ENCODE measurements around the gene ZFHX3. TPM values are rescaled to one million over a fixed set of nuclear protein-coding genes. Genes with fewer than 3 reads are reported as not detected.
A peak's percentile ranks its signal among the peaks of the same experiment; 100 is the strongest.

The ZFHX3 gene
- total and polyA plus RNA-seq, 4 donors, result 1.5 to 5.9 (median 3.0) TPM

DNA sequence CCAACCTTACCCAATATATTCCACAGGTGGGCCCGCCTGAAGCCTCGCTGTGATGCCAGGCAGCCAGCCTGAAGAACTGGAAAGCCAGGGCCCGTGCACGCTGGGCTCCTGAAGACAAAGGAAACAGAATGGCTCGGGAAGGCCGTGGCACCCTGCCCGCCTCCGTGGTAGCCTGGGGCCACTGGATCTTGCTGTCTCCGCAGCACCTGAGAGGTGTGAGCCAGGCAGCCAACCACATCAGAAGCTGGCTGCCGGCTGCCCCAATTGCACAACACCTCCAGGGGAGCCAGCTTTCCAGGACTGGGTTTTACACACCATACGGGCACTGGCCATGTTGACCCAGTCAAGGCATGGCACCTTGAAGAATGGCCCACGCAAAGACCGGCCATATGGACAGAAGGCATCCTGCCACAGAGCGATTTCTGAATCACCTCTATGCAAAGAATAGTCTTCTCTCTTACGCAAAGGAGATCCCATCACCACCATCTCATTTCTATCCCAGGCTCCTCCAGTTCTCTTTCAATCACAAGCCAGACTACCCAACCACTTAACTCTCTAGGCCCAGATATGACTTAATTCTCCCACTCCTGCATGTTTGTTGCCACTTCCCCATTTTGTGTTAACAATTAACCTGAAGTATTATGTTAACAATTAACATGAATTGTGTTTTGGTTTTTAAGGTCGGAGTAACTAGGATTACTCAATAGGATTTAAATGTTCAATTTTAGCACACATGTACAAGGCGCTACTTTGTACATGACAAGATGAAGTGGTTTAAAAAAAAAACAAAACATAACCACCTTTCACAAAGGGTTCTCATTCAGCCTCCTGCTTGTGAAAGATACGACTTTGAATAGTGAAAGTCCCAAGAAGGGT lies 32.1 kb downstream of the ZFHX3 start:
- no peak overlapping the region for H3K4me3 ChIP-seq (ENCODE audit: low read depth in 1 of 3, low read length in 3 of 3)
- no peak for DNase-seq (ENCODE audit: low spot score)
- TF ChIP-seq RAD21 (IDR thresholded peaks at IDR 0.05) (peak; percentile 34 to 40), RXRA (IDR thresholded peaks at IDR 0.05) (peak; percentile 23 to 69), MAX (IDR thresholded peaks at IDR 0.05) (peak; percentile 75), FOXA1 (IDR thresholded peaks at IDR 0.05) (peak; percentile 38), FOXA2 (IDR thresholded peaks at IDR 0.05) (peak; percentile 32), SP1 (IDR thresholded peaks at IDR 0.05) (peak; percentile 43), YY1 (IDR thresholded peaks at IDR 0.05) (peak; percentile 71), GABPA (IDR thresholded peaks at IDR 0.05 in 1 of 2, conservative IDR thresholded peaks at IDR 0.05 in 1 of 2) (no peak), TAF1 (conservative IDR thresholded peaks at IDR 0.05) (no peak), NR2F2 (IDR thresholded peaks at IDR 0.05) (no peak), HNF4A (conservative IDR thresholded peaks at IDR 0.05) (peak in 1 of 2 donors; percentile 52), EGR1 (IDR thresholded peaks at IDR 0.05; ENCODE audit: low read depth in 2 of 2) (no peak), ZBTB33 (IDR thresholded peaks at IDR 0.05) (no peak)
- TF ChIP-seq, protein P1, sequence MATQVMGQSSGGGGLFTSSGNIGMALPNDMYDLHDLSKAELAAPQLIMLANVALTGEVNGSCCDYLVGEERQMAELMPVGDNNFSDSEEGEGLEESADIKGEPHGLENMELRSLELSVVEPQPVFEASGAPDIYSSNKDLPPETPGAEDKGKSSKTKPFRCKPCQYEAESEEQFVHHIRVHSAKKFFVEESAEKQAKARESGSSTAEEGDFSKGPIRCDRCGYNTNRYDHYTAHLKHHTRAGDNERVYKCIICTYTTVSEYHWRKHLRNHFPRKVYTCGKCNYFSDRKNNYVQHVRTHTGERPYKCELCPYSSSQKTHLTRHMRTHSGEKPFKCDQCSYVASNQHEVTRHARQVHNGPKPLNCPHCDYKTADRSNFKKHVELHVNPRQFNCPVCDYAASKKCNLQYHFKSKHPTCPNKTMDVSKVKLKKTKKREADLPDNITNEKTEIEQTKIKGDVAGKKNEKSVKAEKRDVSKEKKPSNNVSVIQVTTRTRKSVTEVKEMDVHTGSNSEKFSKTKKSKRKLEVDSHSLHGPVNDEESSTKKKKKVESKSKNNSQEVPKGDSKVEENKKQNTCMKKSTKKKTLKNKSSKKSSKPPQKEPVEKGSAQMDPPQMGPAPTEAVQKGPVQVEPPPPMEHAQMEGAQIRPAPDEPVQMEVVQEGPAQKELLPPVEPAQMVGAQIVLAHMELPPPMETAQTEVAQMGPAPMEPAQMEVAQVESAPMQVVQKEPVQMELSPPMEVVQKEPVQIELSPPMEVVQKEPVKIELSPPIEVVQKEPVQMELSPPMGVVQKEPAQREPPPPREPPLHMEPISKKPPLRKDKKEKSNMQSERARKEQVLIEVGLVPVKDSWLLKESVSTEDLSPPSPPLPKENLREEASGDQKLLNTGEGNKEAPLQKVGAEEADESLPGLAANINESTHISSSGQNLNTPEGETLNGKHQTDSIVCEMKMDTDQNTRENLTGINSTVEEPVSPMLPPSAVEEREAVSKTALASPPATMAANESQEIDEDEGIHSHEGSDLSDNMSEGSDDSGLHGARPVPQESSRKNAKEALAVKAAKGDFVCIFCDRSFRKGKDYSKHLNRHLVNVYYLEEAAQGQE (IDR thresholded peaks at IDR 0.05), result no peak
- H3K4me1 ChIP-seq (ENCODE audit: control insufficient read depth in 4 of 4, insufficient read depth in 4 of 4, low read length in 3 of 4), result peaks cover 11 to 38% (median 21%) of the 10 kb centered on the region in 4 donors
- peak overlapping the region; percentile 25 to 33 for H3K27ac ChIP-seq (ENCODE audit: low read depth in 1 of 2, low read length in 2 of 2)
- H3K36me3 ChIP-seq (ENCODE audit: control insufficient read depth in 4 of 4, insufficient read depth in 3 of 4, low read depth in 1 of 4, low read length in 3 of 4), result no peaks in the 10 kb centered on the region
- no peak overlapping the region for H3K9ac ChIP-seq (ENCODE audit: low read depth in 1 of 2, low read length in 2 of 2)
- H3K9me3 ChIP-seq (ENCODE audit: control insufficient read depth in 4 of 4, low read length in 3 of 4), result no peaks in the 10 kb centered on the region
- H3K27me3 ChIP-seq (ENCODE audit: control insufficient read depth in 4 of 4, insufficient read depth in 4 of 4, low read length in 3 of 4), result no peaks in the 10 kb centered on the region
- WGBS, result 48% methylated on average over 18 of the region's 18 CpGs

DNA sequence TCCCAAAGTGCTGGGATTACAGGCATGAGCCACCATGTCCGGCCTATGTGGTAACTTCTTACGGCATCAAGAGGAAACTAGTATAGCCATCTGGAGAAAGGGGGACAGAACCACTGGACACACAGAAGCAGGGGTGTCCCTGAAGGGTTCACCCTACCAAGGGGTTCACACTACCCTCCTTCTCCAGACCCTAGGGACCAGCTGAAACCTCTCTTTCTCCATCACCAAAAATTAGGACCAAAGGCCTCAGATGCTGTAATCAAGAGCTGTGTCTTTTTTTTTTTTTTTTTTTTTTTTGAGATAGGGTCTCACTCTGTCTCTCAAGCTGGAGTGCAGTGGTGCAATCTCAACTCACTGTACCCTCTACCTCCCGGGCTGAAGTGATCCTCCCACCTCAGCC lies 33.2 kb downstream of the ZFHX3 start:
- DNase-seq (ENCODE audit: low spot score), result no peak
- TF ChIP-seq FOXA1 (IDR thresholded peaks at IDR 0.05) (no peak), ATF3 (IDR thresholded peaks at IDR 0.05) (no peak), JUND (IDR thresholded peaks at IDR 0.05) (no peak), RXRA (IDR thresholded peaks at IDR 0.05) (no peak), HNF4G (IDR thresholded peaks at IDR 0.05) (no peak), GABPA (IDR thresholded peaks at IDR 0.05 in 1 of 2, conservative IDR thresholded peaks at IDR 0.05 in 1 of 2) (no peak), TAF1 (conservative IDR thresholded peaks at IDR 0.05) (no peak), FOXA2 (IDR thresholded peaks at IDR 0.05) (no peak), EGR1 (IDR thresholded peaks at IDR 0.05; ENCODE audit: low read depth in 2 of 2) (no peak), ZBTB33 (IDR thresholded peaks at IDR 0.05) (no peak)
- no peaks in the 10 kb centered on the region for H3K27me3 ChIP-seq (ENCODE audit: control insufficient read depth in 4 of 4, insufficient read depth in 4 of 4, low read length in 3 of 4)
- 96% methylated on average over 3 of the region's 3 CpGs for WGBS
- H3K36me3 ChIP-seq (ENCODE audit: control insufficient read depth in 4 of 4, insufficient read depth in 3 of 4, low read depth in 1 of 4, low read length in 3 of 4), result no peaks in the 10 kb centered on the region
- no peak overlapping the region for H3K9ac ChIP-seq (ENCODE audit: low read depth in 1 of 2, low read length in 2 of 2)
- H3K9me3 ChIP-seq (ENCODE audit: control insufficient read depth in 4 of 4, low read length in 3 of 4), result no peaks in the 10 kb centered on the region
- H3K4me3 ChIP-seq (ENCODE audit: low read depth in 1 of 3, low read length in 3 of 3), result no peak overlapping the region
- no peak overlapping the region for H3K27ac ChIP-seq (ENCODE audit: low read depth in 1 of 2, low read length in 2 of 2)
- peaks cover 9 to 37% (median 19%) of the 10 kb centered on the region in 4 donors for H3K4me1 ChIP-seq (ENCODE audit: control insufficient read depth in 4 of 4, insufficient read depth in 4 of 4, low read length in 3 of 4)

Data from liver (tissue), 9 donors.